Erythroblast (primary cell): ENCODE data around the gene GRN.

Source experiments
- DNase-seq, 2 experiments: peaks; one replicate each; lab custom pipeline; 2025; lab: John Stamatoyannopoulos, UW
- GATA1 ChIP-seq: IDR thresholded peaks from 2 replicates; pipeline ENCODE4 v1.6.1; 2011; ENCODE audit warnings: low read depth, mild to moderate bottlenecking, control low read depth, low read length, moderate library complexity
- POLR2A ChIP-seq: IDR thresholded peaks from 2 replicates; pipeline ENCODE4 v1.6.1; 2011; ENCODE audit warnings: mild to moderate bottlenecking, low read length

GRN gene

DNA sequence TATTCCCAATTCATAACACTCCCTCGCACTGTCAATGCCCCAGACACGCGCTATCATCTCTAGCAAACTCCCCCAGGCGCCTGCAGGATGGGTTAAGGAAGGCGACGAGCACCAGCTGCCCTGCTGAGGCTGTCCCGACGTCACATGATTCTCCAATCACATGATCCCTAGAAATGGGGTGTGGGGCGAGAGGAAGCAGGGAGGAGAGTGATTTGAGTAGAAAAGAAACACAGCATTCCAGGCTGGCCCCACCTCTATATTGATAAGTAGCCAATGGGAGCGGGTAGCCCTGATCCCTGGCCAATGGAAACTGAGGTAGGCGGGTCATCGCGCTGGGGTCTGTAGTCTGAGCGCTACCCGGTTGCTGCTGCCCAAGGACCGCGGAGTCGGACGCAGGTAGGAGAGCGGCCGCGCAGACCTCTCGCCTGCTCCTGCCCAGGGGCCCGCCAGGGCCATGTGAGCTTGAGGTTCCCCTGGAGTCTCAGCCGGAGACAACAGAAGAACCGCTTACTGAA lies at the start of gene GRN:
Gene GRN, plus strand, starts transcription at position 364 of the 515 bp plus-strand sequence. CDS start 3,863 bp downstream, outside the sequence.
- TF ChIP-seq GATA1 (no peak), POLR2A (peak; percentile 66)
- DNase-seq, result peak; percentile 92

DNA sequence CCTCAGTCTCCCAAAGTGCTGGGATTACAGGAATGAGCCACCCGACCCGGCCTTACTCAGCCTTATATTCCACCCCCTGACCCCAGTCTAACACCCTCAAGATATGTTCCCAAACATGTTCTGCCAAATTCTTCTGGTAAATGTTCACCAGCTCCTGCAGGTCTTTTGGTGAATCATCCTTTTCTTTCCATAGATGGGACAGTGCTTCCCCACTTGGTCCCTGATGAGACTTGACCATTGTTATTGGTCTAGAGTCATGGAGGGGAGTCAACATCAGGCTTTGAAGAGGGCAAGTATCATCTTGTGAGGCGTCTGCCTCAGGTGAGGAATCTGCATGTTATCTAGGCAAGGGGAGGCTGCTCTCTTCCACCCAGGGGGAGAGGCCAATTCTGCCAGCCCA lies 47.1 kb upstream of the GRN start:
- no peak for DNase-seq
- no peak for TF ChIP-seq POLR2A
- no peak for TF ChIP-seq GATA1

DNA sequence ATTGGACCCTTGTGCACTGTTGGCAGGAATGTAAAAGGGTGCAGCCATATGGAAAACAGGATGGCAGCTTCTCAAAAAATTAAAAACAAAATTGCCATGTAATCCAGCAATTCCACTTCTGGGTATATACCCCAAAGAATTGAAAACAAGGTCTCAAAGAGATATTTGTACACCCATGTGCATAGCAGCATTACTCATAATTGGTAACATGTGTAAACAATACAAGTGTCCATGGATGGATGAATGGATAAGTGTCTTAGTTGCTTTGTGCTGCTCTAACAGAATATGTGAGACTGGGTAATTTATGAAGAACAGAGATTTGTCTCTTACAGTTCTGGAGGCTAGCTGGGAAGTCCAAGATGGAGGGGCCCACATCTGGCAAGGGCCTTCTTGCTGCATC lies 40.5 kb upstream of the GRN start:
- TF ChIP-seq GATA1 (no peak), POLR2A (no peak)
- DNase-seq, result no peak

DNA sequence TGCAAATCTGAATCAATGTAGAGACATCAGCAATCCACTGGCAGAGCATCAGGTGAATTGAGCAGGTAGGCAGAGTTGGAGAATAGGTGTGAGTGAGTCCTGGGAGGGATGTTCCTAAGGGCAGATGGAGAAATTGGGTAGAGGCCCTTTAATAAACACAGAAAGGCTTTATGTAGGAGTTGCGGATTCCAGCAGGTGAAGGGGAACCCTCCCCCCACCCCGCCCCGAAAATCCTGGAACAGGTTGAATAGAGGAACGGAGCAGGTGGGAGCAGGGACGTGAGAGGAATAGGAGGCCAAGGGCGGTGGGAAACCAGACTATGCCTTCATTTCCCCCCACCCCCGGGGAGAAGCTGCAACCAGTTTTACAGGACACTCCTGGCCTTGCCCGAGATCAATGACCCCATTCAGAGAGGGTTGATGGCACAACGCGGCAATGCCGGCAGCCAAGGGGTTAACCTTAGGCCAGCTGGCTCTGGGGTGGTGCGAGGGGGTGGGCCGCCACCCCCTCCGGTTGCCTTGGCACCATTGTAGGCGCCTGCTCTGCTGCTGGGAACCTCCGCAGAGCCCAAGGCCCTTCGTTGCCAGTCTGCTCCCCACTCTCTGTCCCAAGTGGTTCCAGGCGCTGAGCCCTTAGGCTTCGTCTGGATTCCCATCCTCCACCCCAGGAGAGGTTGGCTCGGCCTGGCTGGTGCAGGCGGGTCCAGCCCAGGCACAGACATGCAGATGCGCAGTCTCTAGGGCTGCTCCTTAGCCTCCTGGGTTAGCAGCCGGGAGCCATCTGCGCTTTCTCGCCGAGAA lies 37.5 kb upstream of the GRN start:
- TF ChIP-seq GATA1 (no peak), POLR2A (no peak)
- peak in 1 of 2 experiments; percentile 30 for DNase-seq

- TF ChIP-seq GATA1, result no peak
- no peak for TF ChIP-seq POLR2A
Measured at GRCh38 chr17:44308320-44308818, 36.7 kb upstream of the GRN start, which contains the start of gene RUNDC3A. RUNDC3A (plus strand) TSS chr17:44308601; CDS start chr17:44308833, 232 bp downstream.

GRCh38 chr17:44308865-44309264 lies 36.2 kb upstream of the GRN start:
- DNase-seq, result no peak
- no peak for TF ChIP-seq POLR2A
- TF ChIP-seq GATA1, result no peak

More at GRCh38 chr17:44308320-44308818, 36.7 kb upstream of the GRN start, which contains the start of gene RUNDC3A:
- peak; percentile 86 to 90 for DNase-seq

- no peak for TF ChIP-seq GATA1
- peak in 1 of 2 experiments; percentile 39 for DNase-seq
Measured at GRCh38 chr17:44309472-44309871, 35.6 kb upstream of the GRN start.

- no peak for DNase-seq
Measured at GRCh38 chr17:44310188-44310587, 34.9 kb upstream of the GRN start.

GRCh38 chr17:44310609-44311376 lies 34.3 kb upstream of the GRN start:
- TF ChIP-seq GATA1, result no peak
- TF ChIP-seq POLR2A, result no peak
- DNase-seq, result no peak

More at GRCh38 chr17:44310188-44310587, 34.9 kb upstream of the GRN start:
- no peak for TF ChIP-seq POLR2A
- TF ChIP-seq GATA1, result no peak

DNA sequence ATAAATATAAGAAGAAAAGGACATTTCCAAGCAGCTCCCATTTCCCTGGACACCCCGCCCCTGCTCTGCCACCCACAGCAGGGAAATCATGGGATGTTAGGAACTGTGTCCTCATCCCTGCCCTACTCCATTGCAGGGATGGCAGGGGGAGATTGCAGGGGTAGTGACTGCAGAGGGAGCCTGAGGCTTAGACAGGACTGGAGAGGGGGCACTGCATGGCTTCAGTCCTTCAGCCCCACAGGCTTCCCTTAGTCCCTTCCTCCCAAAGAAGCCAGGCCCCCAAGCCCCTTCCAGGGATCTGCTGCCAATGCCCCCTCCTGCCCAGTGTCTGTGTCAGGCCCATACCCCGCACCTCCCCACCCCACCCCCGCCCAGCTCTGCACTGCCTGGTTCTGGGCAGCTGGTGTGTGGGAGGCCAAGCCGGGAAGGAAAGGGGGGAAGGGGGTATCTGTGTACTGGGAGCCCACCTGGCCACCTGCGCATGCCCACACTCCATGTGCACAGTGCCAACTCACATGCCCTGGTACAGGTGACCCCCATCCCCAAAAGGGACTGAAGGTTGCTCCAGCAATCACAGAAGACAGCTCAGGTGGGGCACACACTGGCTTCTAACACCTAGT lies 33.4 kb upstream of the GRN start:
- TF ChIP-seq GATA1, result no peak
- no peak for TF ChIP-seq POLR2A
- DNase-seq, result no peak

DNA sequence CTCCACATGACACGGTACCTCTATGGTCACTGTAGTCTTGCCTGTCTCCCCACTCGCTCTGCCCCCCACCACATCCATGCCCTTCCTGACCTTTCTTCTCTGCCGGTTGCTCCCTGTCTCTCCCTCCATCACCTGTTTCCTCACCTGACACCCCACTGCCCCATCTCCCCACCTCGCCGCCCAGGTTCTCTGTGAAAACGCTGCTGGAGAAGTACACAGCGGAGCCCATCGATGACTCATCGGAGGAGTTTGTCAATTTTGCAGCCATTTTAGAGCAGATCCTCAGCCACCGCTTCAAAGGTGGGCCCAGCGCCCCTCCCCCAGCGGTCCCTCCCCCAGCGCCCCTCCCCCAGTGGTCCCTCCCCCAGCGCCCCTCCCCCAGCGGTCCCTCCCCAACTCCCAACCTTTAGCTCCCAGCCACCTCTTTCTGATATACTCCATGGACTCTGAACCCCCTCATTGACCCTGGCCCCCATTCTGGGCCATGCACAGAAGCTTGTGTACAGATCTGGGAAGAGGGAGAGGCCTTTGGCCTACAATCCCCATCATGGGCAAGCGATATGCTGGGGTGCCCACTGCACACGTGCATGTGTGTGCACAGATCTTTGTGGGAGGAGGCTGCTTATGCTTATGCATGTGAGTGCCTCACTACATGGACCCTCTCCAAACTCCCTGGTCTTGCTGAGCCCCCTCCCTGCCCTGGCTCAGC lies 32.6 kb upstream of the GRN start:
- TF ChIP-seq GATA1 (no peak), POLR2A (no peak)
- DNase-seq, result no peak

DNA sequence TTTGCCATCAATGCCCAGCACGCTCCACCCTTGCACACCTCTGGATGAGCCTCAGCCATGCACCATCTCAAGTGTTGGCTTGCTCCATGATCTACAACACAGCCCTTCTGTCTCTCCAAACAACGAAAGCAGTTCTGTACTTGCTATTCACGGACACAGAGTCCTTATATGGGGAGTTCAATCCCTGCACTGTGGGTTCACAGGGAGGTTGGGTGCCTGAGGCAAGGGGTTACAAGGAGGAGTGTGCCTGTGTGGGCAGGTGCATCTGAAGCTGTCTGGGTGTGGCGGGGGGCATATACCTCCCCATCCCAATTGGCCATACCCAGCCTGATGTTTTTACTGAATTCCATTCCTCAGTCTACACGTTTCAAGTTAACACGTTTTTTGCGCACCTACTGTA lies 31.1 kb upstream of the GRN start:
- DNase-seq, result no peak
- TF ChIP-seq GATA1, result no peak
- TF ChIP-seq POLR2A, result no peak

DNA sequence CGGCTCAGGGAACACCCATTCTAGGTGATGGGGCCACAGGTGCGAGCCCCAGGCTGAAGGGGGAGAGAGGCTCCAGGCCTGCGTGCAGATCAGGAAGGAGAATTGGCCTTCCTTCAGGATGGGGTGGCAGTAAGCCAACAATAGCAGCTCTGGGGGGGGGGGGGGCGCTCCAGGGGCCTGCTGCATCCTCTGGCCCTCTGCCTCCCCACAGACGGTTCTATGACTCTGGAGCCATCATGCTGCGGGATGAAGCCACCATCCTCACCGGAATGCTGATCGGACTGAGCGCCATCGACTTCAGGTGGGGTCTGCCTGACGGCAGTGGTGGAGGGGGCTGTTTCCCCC lies 30.6 kb upstream of the GRN start:
- DNase-seq, result no peak
- TF ChIP-seq POLR2A, result no peak
- no peak for TF ChIP-seq GATA1
